Epithelial cell of proximal tubule (primary cell): Measurements from ENCODE around the gene SLC27A2. TPM values are rescaled to one million over a fixed set of nuclear protein-coding genes. Genes with fewer than 3 reads are reported as not detected.

Experiments used
- DNase-seq: peaks from one replicate; pipeline ENCODE4 v3.0.0-alpha.2; 2011; ENCODE audit warnings: low read depth
- H3K4me3 ChIP-seq: 2 replicates; pipeline ENCODE4 v1.5.1; 2011; ENCODE audit warnings: low read depth, mild to moderate bottlenecking, low read length
- CTCF ChIP-seq: conservative IDR thresholded peaks from 2 replicates; pipeline ENCODE4 v1.5.1; 2012; ENCODE audit warnings: low read depth, mild to moderate bottlenecking, low read length
- total RNA-seq: library from RNA; depleted of rRNA; stranded (reverse); fragments of >200 nt; gene quantifications from 2 replicates; pipeline ENCODE4 v1.2.3, GENCODE V29; 2015

Gene SLC27A2
- total RNA-seq, 1 donor from 2014 or later = 6.2 TPM

GRCh38 chr15:50251638-50252182 is 69.7 kb downstream of the SLC27A2 start:
- H3K4me3 ChIP-seq = no peak overlapping the region
- TF ChIP-seq CTCF = no peak
- no peak for DNase-seq

GRCh38 chr15:50252556-50252955 is 70.6 kb downstream of the SLC27A2 start:
- TF ChIP-seq CTCF = no peak
- DNase-seq = no peak
- H3K4me3 ChIP-seq = no peak overlapping the region

- no peak for TF ChIP-seq CTCF
- DNase-seq = no peak
- no peak overlapping the region for H3K4me3 ChIP-seq
Measured at GRCh38 chr15:50256188-50257041, 74.4 kb downstream of the SLC27A2 start.

GRCh38 chr15:50257332-50257731 is 75.3 kb downstream of the SLC27A2 start:
- no peak for TF ChIP-seq CTCF
- DNase-seq = no peak
- H3K4me3 ChIP-seq = no peak overlapping the region

GRCh38 chr15:50257924-50258323 is 75.9 kb downstream of the SLC27A2 start:
- no peak for DNase-seq
- no peak overlapping the region for H3K4me3 ChIP-seq
- TF ChIP-seq CTCF = no peak

GRCh38 chr15:50259276-50259675 is 77.3 kb downstream of the SLC27A2 start:
- no peak for TF ChIP-seq CTCF
- DNase-seq = no peak
- no peak overlapping the region for H3K4me3 ChIP-seq
